Nephron (organoid): Measurements from ENCODE around the gene SNCAIP.

Source experiments
- H3K27ac Mint-ChIP-seq, 3 experiments: 2 replicates each; pipeline ENCODE4 v1.8.0; 2020; ENCODE audit warnings: mixed read lengths in 3 of 3, mild to moderate bottlenecking in 2 of 3, moderate library complexity in 1 of 3
- H3K27me3 Mint-ChIP-seq: 2 replicates; pipeline ENCODE4 v1.8.0; 2021; ENCODE audit warnings: low read depth, mild to moderate bottlenecking, moderate library complexity, mixed read lengths
- H3K36me3 Mint-ChIP-seq: 2 replicates; pipeline ENCODE4 v1.8.0; 2020; ENCODE audit warnings: low read depth, mixed read lengths
- H3K4me1 Mint-ChIP-seq: 2 replicates; pipeline ENCODE4 v1.8.0; 2020; ENCODE audit warnings: mixed read lengths
- H3K4me3 Mint-ChIP-seq, 3 experiments: 2 replicates each; pipeline ENCODE4 v1.8.0; 2020; ENCODE audit warnings: mild to moderate bottlenecking in 3 of 3, mixed read lengths in 3 of 3, moderate library complexity in 2 of 3
- H3K9me3 Mint-ChIP-seq: 2 replicates; pipeline ENCODE4 v1.8.0; 2020; ENCODE audit warnings: mixed read lengths
- CTCF ChIP-seq, 3 experiments: fragments of 200-600 bp; sonication (generic); IDR thresholded peaks; one replicate each; pipeline ENCODE4 v1.5.0; 2021; ENCODE audit warnings: antibody characterized with exemption in 3 of 3; ENCODE audit not compliant: unreplicated experiment in 3 of 3

Gene SNCAIP

GRCh38 chr5:122406181-122406580, 94.1 kb downstream of the SNCAIP start:
- H3K4me3 Mint-ChIP-seq: no peak overlapping the region

GRCh38 chr5:122408592-122409224, 96.7 kb downstream of the SNCAIP start:
- Mint-ChIP-seq H3K27me3 (peaks cover 5% of the 10 kb centered on the region), H3K9me3 (no peaks in the 10 kb centered on the region), H3K36me3 (peaks cover 33% of the 10 kb centered on the region), H3K4me3 (no peak overlapping the region), H3K27ac (peak overlapping the region in 1 of 3 experiments; percentile 30), H3K4me1 (peaks cover 28% of the 10 kb centered on the region)
- TF ChIP-seq CTCF (IDR thresholded peaks at IDR 0.05; ENCODE audit: unreplicated experiment in 3 of 3): no peak

More at GRCh38 chr5:122406181-122406580, 94.1 kb downstream of the SNCAIP start:
- no peaks in the 10 kb centered on the region for H3K27me3 Mint-ChIP-seq
- peaks cover 36% of the 10 kb centered on the region for H3K4me1 Mint-ChIP-seq
- no peaks in the 10 kb centered on the region for H3K9me3 Mint-ChIP-seq
- no peak for TF ChIP-seq CTCF (IDR thresholded peaks at IDR 0.05; ENCODE audit: unreplicated experiment in 3 of 3)
- H3K36me3 Mint-ChIP-seq: peaks cover 17% of the 10 kb centered on the region
- H3K27ac Mint-ChIP-seq: peak overlapping the region; percentile 26 to 89 (median 78)

- Mint-ChIP-seq H3K4me3 (no peak overlapping the region), H3K27me3 (peaks cover 5% of the 10 kb centered on the region), H3K27ac (peak overlapping the region in 2 of 3 experiments; percentile 2 to 3), H3K36me3 (peaks cover 23% of the 10 kb centered on the region), H3K9me3 (no peaks in the 10 kb centered on the region), H3K4me1 (peaks cover 29% of the 10 kb centered on the region)
- no peak for TF ChIP-seq CTCF (IDR thresholded peaks at IDR 0.05; ENCODE audit: unreplicated experiment in 3 of 3)
Observed at GRCh38 chr5:122412966-122413365, 100.9 kb downstream of the SNCAIP start.

- Mint-ChIP-seq H3K4me3 (no peak overlapping the region), H3K4me1 (peaks cover 28% of the 10 kb centered on the region), H3K9me3 (no peaks in the 10 kb centered on the region), H3K36me3 (peaks cover 23% of the 10 kb centered on the region), H3K27me3 (peaks cover 5% of the 10 kb centered on the region), H3K27ac (no peak overlapping the region)
- no peak for TF ChIP-seq CTCF (IDR thresholded peaks at IDR 0.05; ENCODE audit: unreplicated experiment in 3 of 3)
Observed at GRCh38 chr5:122413722-122414121, 101.7 kb downstream of the SNCAIP start.

- Mint-ChIP-seq H3K27me3 (peaks cover 5% of the 10 kb centered on the region), H3K4me1 (peaks cover 43% of the 10 kb centered on the region), H3K4me3 (peak overlapping the region in 1 of 3 experiments; percentile 18), H3K27ac (peak overlapping the region; percentile 91 to 95 (median 94)), H3K36me3 (peaks cover 21% of the 10 kb centered on the region), H3K9me3 (no peaks in the 10 kb centered on the region)
- TF ChIP-seq CTCF (IDR thresholded peaks at IDR 0.05; ENCODE audit: unreplicated experiment in 3 of 3): peak; percentile 78 to 85 (median 82)
Observed at GRCh38 chr5:122415030-122415800, 103.2 kb downstream of the SNCAIP start.
